Measurements from ENCODE around the gene PLA2G12B. TPM values are rescaled to one million over a fixed set of nuclear protein-coding genes. Genes with fewer than 3 reads are reported as not detected.
A peak's percentile ranks its signal among the peaks of the same experiment; 100 is the strongest.

PLA2G12B gene
- total RNA-seq, 1 donor from 2014 or later = not detected

DNA sequence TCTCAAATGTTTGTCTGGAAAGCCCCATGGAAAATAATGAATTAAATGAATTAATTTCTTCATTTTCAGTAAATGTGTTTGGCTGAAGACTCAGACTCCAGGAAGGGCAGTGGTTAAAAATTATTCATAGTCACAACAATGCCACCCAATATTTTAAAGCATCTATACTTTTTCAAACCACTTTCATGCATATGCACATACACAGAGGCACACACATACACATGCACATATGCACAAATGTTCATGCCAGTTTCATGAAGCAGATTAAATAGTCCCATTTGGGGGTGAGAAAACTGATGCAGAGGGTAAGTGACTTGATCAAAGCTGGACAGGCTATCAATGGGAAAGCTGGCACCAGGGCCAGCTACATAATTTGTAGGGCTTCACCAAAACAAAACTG lies 1.4 kb upstream of the PLA2G12B start:
- TF ChIP-seq, protein P1, sequence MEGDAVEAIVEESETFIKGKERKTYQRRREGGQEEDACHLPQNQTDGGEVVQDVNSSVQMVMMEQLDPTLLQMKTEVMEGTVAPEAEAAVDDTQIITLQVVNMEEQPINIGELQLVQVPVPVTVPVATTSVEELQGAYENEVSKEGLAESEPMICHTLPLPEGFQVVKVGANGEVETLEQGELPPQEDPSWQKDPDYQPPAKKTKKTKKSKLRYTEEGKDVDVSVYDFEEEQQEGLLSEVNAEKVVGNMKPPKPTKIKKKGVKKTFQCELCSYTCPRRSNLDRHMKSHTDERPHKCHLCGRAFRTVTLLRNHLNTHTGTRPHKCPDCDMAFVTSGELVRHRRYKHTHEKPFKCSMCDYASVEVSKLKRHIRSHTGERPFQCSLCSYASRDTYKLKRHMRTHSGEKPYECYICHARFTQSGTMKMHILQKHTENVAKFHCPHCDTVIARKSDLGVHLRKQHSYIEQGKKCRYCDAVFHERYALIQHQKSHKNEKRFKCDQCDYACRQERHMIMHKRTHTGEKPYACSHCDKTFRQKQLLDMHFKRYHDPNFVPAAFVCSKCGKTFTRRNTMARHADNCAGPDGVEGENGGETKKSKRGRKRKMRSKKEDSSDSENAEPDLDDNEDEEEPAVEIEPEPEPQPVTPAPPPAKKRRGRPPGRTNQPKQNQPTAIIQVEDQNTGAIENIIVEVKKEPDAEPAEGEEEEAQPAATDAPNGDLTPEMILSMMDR (IDR thresholded peaks at IDR 0.05; ENCODE audit: partially characterized antibody, unreplicated experiment) = no peak
- Mint-ChIP-seq H3K9me3 (ENCODE audit: unreplicated experiment) (no peaks in the 10 kb centered on the region), H3K36me3 (ENCODE audit: unreplicated experiment) (no peaks in the 10 kb centered on the region), H3K27me3 (ENCODE audit: unreplicated experiment) (no peaks in the 10 kb centered on the region), H3K27ac (ENCODE audit: unreplicated experiment) (no peak overlapping the region), H3K4me1 (ENCODE audit: low read depth, unreplicated experiment) (peaks cover 3% of the 10 kb centered on the region), H3K4me3 (ENCODE audit: unreplicated experiment) (no peak overlapping the region)
- no peak for DNase-seq

DNA sequence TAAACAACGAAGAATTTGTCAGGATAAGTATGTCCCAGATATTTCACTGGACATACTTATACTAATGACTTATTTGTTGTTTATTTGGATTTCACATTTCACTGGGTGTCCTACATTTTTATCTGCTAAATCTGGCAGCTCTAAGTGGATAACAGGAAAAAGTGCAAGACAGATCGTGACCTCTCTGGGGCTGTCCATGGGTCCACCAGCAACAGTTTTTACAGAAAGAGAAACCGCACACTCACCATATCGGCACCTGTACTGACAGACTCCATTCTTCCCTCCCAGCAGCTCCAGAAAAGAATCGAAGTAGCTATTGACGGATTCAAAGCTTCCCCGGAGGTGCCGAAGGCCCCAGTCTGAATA lies 393 bp downstream of the PLA2G12B start:
- Mint-ChIP-seq H3K27ac (ENCODE audit: unreplicated experiment) (no peak overlapping the region), H3K9me3 (ENCODE audit: unreplicated experiment) (no peaks in the 10 kb centered on the region), H3K27me3 (ENCODE audit: unreplicated experiment) (no peaks in the 10 kb centered on the region), H3K4me1 (ENCODE audit: low read depth, unreplicated experiment) (peaks cover 3% of the 10 kb centered on the region), H3K4me3 (ENCODE audit: unreplicated experiment) (no peak overlapping the region), H3K36me3 (ENCODE audit: unreplicated experiment) (no peaks in the 10 kb centered on the region)
- TF ChIP-seq, protein P1 (IDR thresholded peaks at IDR 0.05; ENCODE audit: partially characterized antibody, unreplicated experiment) = no peak
- no peak for DNase-seq

DNA sequence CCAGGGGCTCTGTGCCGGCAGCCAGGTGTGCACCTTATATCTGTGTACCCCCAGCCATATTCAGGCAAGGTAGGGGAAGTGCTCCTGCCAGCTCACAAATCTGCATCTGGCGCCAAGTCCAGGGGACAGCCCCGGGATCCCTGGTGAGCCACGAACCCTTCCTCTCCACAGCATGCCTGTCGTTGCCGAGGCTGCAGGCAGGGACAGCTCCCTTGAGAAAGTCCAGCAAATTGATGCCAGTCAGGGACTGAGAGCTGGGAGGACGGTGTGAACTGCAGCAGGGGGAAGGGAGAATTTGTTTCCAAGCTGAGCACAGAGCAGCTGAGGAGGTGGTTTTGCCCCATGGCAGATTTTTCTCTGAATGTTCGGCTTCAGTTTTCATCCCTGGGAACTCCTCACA lies 919 bp downstream of the PLA2G12B start:
- no peaks in the 10 kb centered on the region for H3K27me3 Mint-ChIP-seq (ENCODE audit: unreplicated experiment)
- peaks cover 3% of the 10 kb centered on the region for H3K4me1 Mint-ChIP-seq (ENCODE audit: low read depth, unreplicated experiment)
- H3K36me3 Mint-ChIP-seq (ENCODE audit: unreplicated experiment) = no peaks in the 10 kb centered on the region
- TF ChIP-seq, protein P1 (IDR thresholded peaks at IDR 0.05; ENCODE audit: partially characterized antibody, unreplicated experiment) = no peak
- DNase-seq = peak; percentile 42
- H3K9me3 Mint-ChIP-seq (ENCODE audit: unreplicated experiment) = no peaks in the 10 kb centered on the region
- H3K27ac Mint-ChIP-seq (ENCODE audit: unreplicated experiment) = no peak overlapping the region
- H3K4me3 Mint-ChIP-seq (ENCODE audit: unreplicated experiment) = no peak overlapping the region

DNA sequence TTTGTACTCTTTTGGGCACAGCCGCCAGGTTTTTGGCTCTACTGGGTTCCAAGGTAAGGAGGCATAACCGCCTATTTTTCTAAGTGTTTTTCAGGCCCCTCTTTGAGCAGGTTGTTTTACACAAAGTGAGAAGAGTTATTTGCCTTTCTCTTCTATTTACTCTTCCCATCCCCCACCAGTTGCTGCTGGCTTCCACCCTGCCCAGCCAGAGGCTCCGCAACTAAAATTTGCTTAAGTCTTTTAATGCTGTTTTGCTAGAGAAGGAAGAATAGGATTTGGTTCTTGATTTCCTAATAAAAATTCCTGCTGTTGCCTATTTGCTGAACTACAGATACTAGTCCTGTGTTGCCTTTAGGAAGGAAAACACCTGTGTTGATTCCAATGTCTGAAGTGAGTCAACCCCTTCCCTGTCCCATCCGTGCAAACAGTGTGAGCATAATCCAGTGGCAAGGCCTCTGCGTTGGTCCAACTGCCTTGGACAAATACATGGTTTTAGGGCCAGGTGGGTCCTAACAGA lies 1.9 kb downstream of the PLA2G12B start:
- TF ChIP-seq, protein P1 (IDR thresholded peaks at IDR 0.05; ENCODE audit: partially characterized antibody, unreplicated experiment) = no peak
- H3K36me3 Mint-ChIP-seq (ENCODE audit: unreplicated experiment) = no peaks in the 10 kb centered on the region
- H3K27me3 Mint-ChIP-seq (ENCODE audit: unreplicated experiment) = no peaks in the 10 kb centered on the region
- H3K4me1 Mint-ChIP-seq (ENCODE audit: low read depth, unreplicated experiment) = peaks cover 3% of the 10 kb centered on the region
- H3K4me3 Mint-ChIP-seq (ENCODE audit: unreplicated experiment) = no peak overlapping the region
- no peak for DNase-seq
- no peaks in the 10 kb centered on the region for H3K9me3 Mint-ChIP-seq (ENCODE audit: unreplicated experiment)
- no peak overlapping the region for H3K27ac Mint-ChIP-seq (ENCODE audit: unreplicated experiment)

DNA sequence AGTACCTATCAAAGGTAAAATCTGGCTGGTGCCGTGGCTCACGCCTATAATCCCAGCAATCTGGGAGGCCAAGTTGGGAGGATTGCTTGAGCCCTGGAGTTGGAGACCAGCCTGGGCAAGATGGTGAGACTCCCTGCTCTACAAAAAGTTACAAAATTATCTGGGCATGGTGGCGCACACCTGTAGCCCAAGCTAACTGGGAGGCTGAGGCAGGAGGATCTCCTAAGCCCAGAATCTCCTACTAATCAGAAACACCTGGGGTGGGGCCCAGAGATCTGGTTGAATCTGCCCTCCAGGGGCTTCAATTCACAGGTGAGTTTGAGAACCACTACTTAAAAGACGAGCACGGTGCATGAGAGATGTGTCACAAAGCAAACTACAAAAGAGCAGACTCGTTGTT lies 2.4 kb downstream of the PLA2G12B start:
- no peaks in the 10 kb centered on the region for H3K36me3 Mint-ChIP-seq (ENCODE audit: unreplicated experiment)
- TF ChIP-seq, protein P1 (IDR thresholded peaks at IDR 0.05; ENCODE audit: partially characterized antibody, unreplicated experiment) = no peak

More for the DNA sequence above, 2.4 kb downstream of the PLA2G12B start:
- Mint-ChIP-seq H3K27me3 (ENCODE audit: unreplicated experiment) (no peaks in the 10 kb centered on the region), H3K27ac (ENCODE audit: unreplicated experiment) (no peak overlapping the region), H3K4me1 (ENCODE audit: low read depth, unreplicated experiment) (peaks cover 3% of the 10 kb centered on the region), H3K4me3 (ENCODE audit: unreplicated experiment) (no peak overlapping the region), H3K9me3 (ENCODE audit: unreplicated experiment) (no peaks in the 10 kb centered on the region)
- no peak for DNase-seq

All from glutamatergic neuron (in vitro differentiated cells).